HG03060 (cell line): Measurements from ENCODE around the gene GIT2.
"Not testable (repeated sequence)": the region's sequence is repeated elsewhere in the genome, so short reads cannot be mapped to it uniquely, and the experiment has no call there.

Source experiments
- ATAC-seq: cut with Tn5 transposase; IDR thresholded peaks from one replicate; pipeline ENCODE4 v1.9.1; 2021; ENCODE audit warnings: low read depth, moderate number of reproducible peaks; ENCODE audit not compliant: unreplicated experiment

Gene GIT2

GRCh38 chr12:109949089-109949488 lies 47.1 kb downstream of the GIT2 start:
- ATAC-seq: no peak

- ATAC-seq: no peak
These were observed 47.8 kb downstream of the GIT2 start for GRCh38 chr12:109948368-109948767.

- ATAC-seq: no peak
These were observed 48.6 kb downstream of the GIT2 start for GRCh38 chr12:109947521-109947920.

GRCh38 chr12:109946913-109947312 lies 49.3 kb downstream of the GIT2 start:
- ATAC-seq: no peak

GRCh38 chr12:109946505-109946904 lies 49.7 kb downstream of the GIT2 start:
- no peak for ATAC-seq

GRCh38 chr12:109944561-109945359 lies 51.4 kb downstream of the GIT2 start:
- no peak for ATAC-seq

GRCh38 chr12:109943811-109944210 lies 52.4 kb downstream of the GIT2 start:
- no peak for ATAC-seq

GRCh38 chr12:109940339-109940923 lies 55.7 kb downstream of the GIT2 start:
- ATAC-seq: no peak

- ATAC-seq: no peak
These were observed 56.7 kb downstream of the GIT2 start for GRCh38 chr12:109939504-109939903.

- ATAC-seq: no peak
These were observed 57.2 kb downstream of the GIT2 start for GRCh38 chr12:109938947-109939346.

GRCh38 chr12:109937371-109937770 lies 58.8 kb downstream of the GIT2 start:
- no peak for ATAC-seq

- no peak for ATAC-seq
These were observed 62.1 kb downstream of the GIT2 start for GRCh38 chr12:109934026-109934425.

GRCh38 chr12:109932878-109933503 lies 63.2 kb downstream of the GIT2 start:
- no peak for ATAC-seq

- no peak for ATAC-seq
These were observed 65.0 kb downstream of the GIT2 start for GRCh38 chr12:109931143-109931542.

- no peak for ATAC-seq
These were observed 66.0 kb downstream of the GIT2 start for GRCh38 chr12:109930028-109930800.

- not testable (repeated sequence) for ATAC-seq
These were observed 66.8 kb downstream of the GIT2 start for GRCh38 chr12:109929326-109929725.

- no peak for ATAC-seq
These were observed 68.0 kb downstream of the GIT2 start for GRCh38 chr12:109928058-109928656.

- ATAC-seq: no peak
These were observed 68.5 kb downstream of the GIT2 start for GRCh38 chr12:109927622-109928021.

GRCh38 chr12:109926488-109927210 lies 69.5 kb downstream of the GIT2 start:
- no peak for ATAC-seq

- no peak for ATAC-seq
These were observed 70.2 kb downstream of the GIT2 start for GRCh38 chr12:109926016-109926415.
